ENCODE data around the gene AFG3L2.

GRCh38 chr18:12291161-12291560, 85.9 kb downstream of the AFG3L2 start:
- TF ChIP-seq CTCF (IDR thresholded peaks at IDR 0.05) (no peak), POLR2AphosphoS5 (IDR thresholded peaks at IDR 0.05) (no peak), EP300 (IDR thresholded peaks at IDR 0.05) (no peak), POLR2A (IDR thresholded peaks at IDR 0.05) (no peak)
